K562 (cell line): ENCODE measurements around the gene ACAP2. TPM values are rescaled to one million over a fixed set of nuclear protein-coding genes. Genes with fewer than 3 reads are reported as not detected.

Source experiments
- ATAC-seq: fragments of 200-7000 bp; cut with Tn5 transposase; 3 replicates; pipeline ENCODE4 v1.9.1; 2020; ENCODE audit warnings: moderate library complexity
- BruUV-seq: library from RNA; stranded (reverse); fragments of 400-500 nt; replicated peaks from 2 replicates; lab custom pipeline; 2021; lab: Mats Ljungman, UMichigan
- CTCF ChIA-PET: fragments of 300-600 bp; formaldehyde crosslinking; extraction: SDS; loops from one replicate; lab custom pipeline; 2021; ENCODE audit warnings: low intra/inter-chr PET ratio; lab: Yijun Ruan, JAX
- POLR2A ChIA-PET: fragments of 300-600, 350-650 bp; sonication (Branson Sonifier 250); formaldehyde crosslinking; extraction: SDS; loops from one replicate; lab custom pipeline; 2021; ENCODE audit warnings: antibody characterized with exemption, inconsistent platforms; lab: Yijun Ruan, JAX
- DNase-seq, 4 experiments: peaks; one replicate each; pipeline versions ENCODE4 v3.0.0 to v3.0.0-alpha.2; 2011 to 2018; ENCODE audit warnings: low spot score in 3 of 4, mixed read lengths in 3 of 4; ENCODE audit errors: extremely low read depth in 1 of 4
- FAIRE-seq: peaks from 2 replicates; lab custom pipeline; 2011; peaks lifted over from hg19 to GRCh38; lab: Jason Lieb, UNC
- H2AFZ ChIP-seq: 2 replicates; pipeline ENCODE4 v1.6.0; 2011; ENCODE audit warnings: low read depth, low read length, control low read depth, inconsistent platforms
- H3K27ac ChIP-seq: fragments of 200-600 bp; 3 replicates; pipeline ENCODE4 v1.8.0; 2011; ENCODE audit warnings: low read depth, mild to moderate bottlenecking, control low read depth, inconsistent platforms, low read length, moderate library complexity, mixed read lengths; ENCODE audit errors: extremely low read depth
- H3K27me3 ChIP-seq, 2 experiments: fragments of 300-600 bp in 1 of 2; 2 replicates in 1 of 2; 3 replicates in 1 of 2; pipeline versions ENCODE4 v1.6.0 to v1.8.0; 2011; ENCODE audit warnings: inconsistent platforms in 2 of 2, low read length in 2 of 2, mild to moderate bottlenecking in 1 of 2, mixed read lengths in 1 of 2, moderate library complexity in 1 of 2; ENCODE audit not compliant: control insufficient read depth in 2 of 2, insufficient read depth in 2 of 2
- H3K36me3 ChIP-seq: fragments of 300-600 bp; 3 replicates; pipeline ENCODE4 v1.8.0; 2011; ENCODE audit warnings: mild to moderate bottlenecking, low read length, inconsistent platforms; ENCODE audit not compliant: control insufficient read depth, insufficient read depth
- H3K4me1 ChIP-seq, 2 experiments: fragments of 200-600 bp in 1 of 2; replicated peaks in 1 of 2; 2 replicates in 1 of 2; 3 replicates in 1 of 2; pipeline versions ENCODE4 v1.5.1 to v1.8.0; 2011; ENCODE audit warnings: inconsistent platforms in 2 of 2, low read length in 2 of 2, mild to moderate bottlenecking in 1 of 2, mixed read lengths in 1 of 2, moderate library complexity in 1 of 2; ENCODE audit not compliant: control insufficient read depth in 2 of 2, insufficient read depth in 2 of 2
- H3K4me2 ChIP-seq: 2 replicates; pipeline ENCODE4 v1.6.1; 2011; ENCODE audit warnings: low read length, control low read depth, inconsistent platforms, mixed read lengths; ENCODE audit not compliant: insufficient read depth
- H3K4me3 ChIP-seq: fragments of 200-600 bp; sonication (generic), shearing (Covaris generic); 2 replicates; pipeline ENCODE4 v1.5.1; 2016; ENCODE audit warnings: control low read depth, inconsistent platforms
- H3K79me2 ChIP-seq: fragments of 200-600 bp; 3 replicates; pipeline ENCODE4 v1.8.0; 2011; ENCODE audit warnings: low read length, inconsistent platforms; ENCODE audit not compliant: control insufficient read depth, insufficient read depth
- H3K9ac ChIP-seq, 2 experiments: 2 replicates each; pipeline versions ENCODE4 v1.6.0 to v1.6.1; 2011; ENCODE audit warnings: low read depth in 2 of 2, low read length in 2 of 2, control low read depth in 1 of 2, inconsistent platforms in 1 of 2, mild to moderate bottlenecking in 1 of 2, mixed read lengths in 1 of 2; ENCODE audit not compliant: insufficient read depth in 1 of 2
- H3K9me1 ChIP-seq: one replicate; pipeline ENCODE4 v1.6.0; 2011; ENCODE audit warnings: inconsistent platforms, mild to moderate bottlenecking, low read length, moderate library complexity; ENCODE audit not compliant: control insufficient read depth, insufficient read depth
- H3K9me3 ChIP-seq: replicated peaks from 2 replicates; pipeline ENCODE4 v1.5.1; 2011; ENCODE audit warnings: low read depth, low read length, inconsistent platforms; ENCODE audit not compliant: control insufficient read depth, insufficient read depth
- H4K20me1 ChIP-seq: replicated peaks from 2 replicates; pipeline ENCODE4 v1.6.1; 2011; ENCODE audit warnings: low read length, inconsistent platforms, mixed read lengths; ENCODE audit not compliant: control insufficient read depth, insufficient read depth
- CHD1 ChIP-seq: fragments of 200-600 bp; sonication (generic); IDR thresholded peaks from one replicate; pipeline ENCODE4 v1.6.1; 2012; ENCODE audit warnings: mild to moderate bottlenecking, moderate library complexity, low read length, inconsistent platforms
- CREB5 ChIP-seq: fragments of 250-450 bp; sonication (Bioruptor Pico); IDR thresholded peaks from 2 replicates; pipeline ENCODE4 v1.5.0; 2020; ENCODE audit warnings: mild to moderate bottlenecking
- FIP1L1 ChIP-seq: fragments of 200-400 bp; formaldehyde crosslinking; IDR thresholded peaks from 2 replicates; pipeline ENCODE4 v1.6.1; 2018; ENCODE audit warnings: mild to moderate bottlenecking, low read depth, low read length; ENCODE audit not compliant: poor library complexity, severe bottlenecking
- FOXO4 ChIP-seq: fragments of 450-650 bp; formaldehyde crosslinking; IDR thresholded peaks from 2 replicates; pipeline ENCODE4 v1.4.0; 2020; ENCODE audit warnings: mild to moderate bottlenecking, moderate library complexity
- FUS ChIP-seq: fragments of 200-400 bp; formaldehyde crosslinking; optimal IDR thresholded peaks from 2 replicates; pipeline ENCODE3; 2017; ENCODE audit warnings: low read depth, low read length
- HDAC3 ChIP-seq: fragments of 450-650 bp; IDR thresholded peaks from 2 replicates; pipeline ENCODE4 v1.6.1; 2018; ENCODE audit warnings: borderline replicate concordance, mild to moderate bottlenecking, moderate library complexity; ENCODE audit not compliant: partially characterized antibody
- PHF20 ChIP-seq: fragments of 450-650 bp; IDR thresholded peaks from 2 replicates; pipeline ENCODE4 v1.6.1; 2018; ENCODE audit not compliant: partially characterized antibody
- RAD51 ChIP-seq: fragments of 450-650 bp; IDR thresholded peaks from 2 replicates; pipeline ENCODE4 v1.7.1; 2016; ENCODE audit warnings: low read depth, mild to moderate bottlenecking, borderline replicate concordance
- RBM14 ChIP-seq: fragments of 200-400 bp; formaldehyde crosslinking; IDR thresholded peaks from 2 replicates; pipeline ENCODE4 v1.6.1; 2018; ENCODE audit warnings: low read depth, mild to moderate bottlenecking, low read length, moderate library complexity, borderline replicate concordance; ENCODE audit not compliant: insufficient read depth
- RBM22 ChIP-seq: fragments of 200-400 bp; formaldehyde crosslinking; IDR thresholded peaks from 2 replicates; pipeline ENCODE4 v1.6.1; 2018; ENCODE audit warnings: low read length, low read depth; ENCODE audit not compliant: poor library complexity, severe bottlenecking
- RFX5 ChIP-seq: IDR thresholded peaks from 2 replicates; pipeline ENCODE4 v1.6.1; 2011; ENCODE audit warnings: low read depth, mild to moderate bottlenecking, improper control_type of control experiment, low read length
- SIN3B ChIP-seq: fragments of 450-650 bp; IDR thresholded peaks from 2 replicates; pipeline ENCODE4 v1.6.1; 2017; ENCODE audit warnings: low read depth, mild to moderate bottlenecking, moderate library complexity
- SP1 ChIP-seq: sonication (generic); formaldehyde crosslinking; IDR thresholded peaks from 2 replicates; pipeline ENCODE4 v1.8.1; 2022; ENCODE audit warnings: mild to moderate bottlenecking, missing genetic modification reagents
- SUPT5H ChIP-seq: fragments of 450-650 bp; IDR thresholded peaks from 2 replicates; pipeline ENCODE4 v1.6.1; 2016
- TOE1 ChIP-seq, 2 experiments: fragments of 450-650 bp in 1 of 2; sonication (generic) in 1 of 2; formaldehyde crosslinking in 1 of 2; IDR thresholded peaks; 2 replicates each; pipeline versions ENCODE4 v1.7.1 to v1.8.0; 2016 to 2022; ENCODE audit warnings: borderline replicate concordance in 2 of 2, mild to moderate bottlenecking in 2 of 2, antibody characterized with exemption in 1 of 2, inconsistent platforms in 1 of 2, low read depth in 1 of 2, missing genetic modification reagents in 1 of 2, moderate library complexity in 1 of 2
- WGBS: fragments of 100-300 bp; shearing (Covaris generic); methylation state at CpG from one replicate; pipeline ENCODE4 v1.1.6; 2016; ENCODE audit warnings: low coverage, mixed read lengths; ENCODE audit not compliant: insufficient coverage; ENCODE audit errors: missing lambda C conversion rate; 5-methylcytosine and 5-hydroxymethylcytosine counted together
- in situ Hi-C: fragments of 300-500 bp; cut with MboI; formaldehyde crosslinking; loops from 4 replicates; pipeline ENCODE4 v1.15.0; 2018; ENCODE audit warnings: inconsistent platforms, mixed read lengths
- intact Hi-C: fragments of 100-400 bp; cut with micrococcal nuclease; formaldehyde crosslinking; loops from 2 replicates; pipeline ENCODE4 v1.14.2; 2022
- polyA plus RNA-seq, 8 experiments: library from polyadenylated mRNA; depleted of rRNA in 4 of 8; stranded (reverse) in 5 of 8; unstranded in 3 of 8; fragments of >200 nt; fragmentation: Nextera tagmentation in 2 of 8; fragmentation: Illumina TruSeq in 1 of 8; extraction: Ambion mirVana in 2 of 8; extraction: Trizol in 1 of 8; gene quantifications; 2 replicates each; pipeline versions ENCODE4 v1.2.1 to v1.2.3, GENCODE V29; 2011 to 2014; ENCODE audit warnings: inconsistent platforms in 1 of 8, missing spikeins in 1 of 8
- total RNA-seq, 7 experiments: library from RNA; depleted of rRNA in 6 of 7; stranded (reverse); fragments of >200 nt in 6 of 7; fragmentation: Illumina TruSeq in 2 of 7; extraction: Trizol in 2 of 7; gene quantifications; 2 replicates each; pipeline versions ENCODE4 v1.2.1 to v1.2.3, GENCODE V29; 2011 to 2021; ENCODE audit warnings: low replicate concordance in 1 of 7

ACAP2 gene
- total and polyA plus RNA-seq, 9 of the 15 experiments (the other 6 are each of a cell fraction or from before 2014, with no cell fraction given) = 10.6 to 52.7 (median 34.4) TPM

- no peak for TF ChIP-seq RFX5
- TF ChIP-seq, all 486 proteins: peak for 117
Observed at GRCh38 chr3:195271410-195272243, 171.2 kb downstream of the ACAP2 start (continued).

GRCh38 chr3:195270817-195271409 lies 171.9 kb downstream of the ACAP2 start, which contains the start of gene XXYLT1:
XXYLT1 (minus strand) TSS chr3:195271159; CDS start chr3:195271058, 101 bp downstream.
- Histone ChIP-seq H3K9me3 (no peaks in the 10 kb centered on the region), H3K9me1 (no peaks in the 10 kb centered on the region), H4K20me1 (peaks cover 5% of the 10 kb centered on the region; the same call in 1 of the 2 replicates), H3K9ac (peak within 1 kb of the TSS; percentile 70 to 96), H3K4me1 (peaks cover 19 to 22% of the 10 kb centered on the region in 2 experiments), H3K79me2 (peaks cover 33% of the 10 kb centered on the region), H3K4me2 (peak within 1 kb of the TSS; percentile 77), H3K27ac (peak within 1 kb of the TSS; percentile 66), H3K4me3 (peak within 1 kb of the TSS; percentile 57), H3K27me3 (no peaks in the 10 kb centered on the region), H3K36me3 (peaks cover 26% of the 10 kb centered on the region; the same call in 2 of the 3 replicates), H2AFZ (peak within 1 kb of the TSS; percentile 88)
- in situ Hi-C loops = loop anchor here (5.0 kb wide), 1 partner anchor 251 kb away; no protein-coding TSS in a partner anchor
- no TSS peak for BruUV-seq
- FAIRE-seq (no peak), ATAC-seq (peak; percentile 93), DNase-seq (peak; percentile 92 to 93 (median 92))
- CTCF ChIA-PET = interaction anchor here (0.7 to 2.8 kb wide), 6 partner anchors 248 to 580 kb away, joined by 3 to 112 read pairs (median 5); no protein-coding TSS in a partner anchor
- intact Hi-C loops = loop anchor here (1.0 to 10.0 kb wide), 5 partner anchors 172 to 434 kb away; partner anchors contain the start of genes ACAP2 and PPP1R2
- WGBS = 1% methylated on average over 41 of the region's 75 CpGs
- POLR2A ChIA-PET = interaction anchor here (0.5 to 1.6 kb wide), 13 partner anchors 10 to 821 kb away, joined by 3 to 7 read pairs (median 4); no protein-coding TSS in a partner anchor
- TF ChIP-seq HDAC3 (no peak), PHF20 (peak; percentile 12), RBM14 (0 out of 2 replicates have a peak, but pooled peaks have one; percentile 27), TOE1 (IDR thresholded peaks at IDR 0.05; ENCODE audit: borderline replicate concordance) (peak; percentile 88; the same call in 1 of the 2 replicates), TOE1 (CRISPR knock-in tag; IDR thresholded peaks at IDR 0.05; ENCODE audit: borderline replicate concordance, low read depth) (no peak), SIN3B (peak; percentile 97), SP1 (CRISPR knock-in tag) (peak; percentile 72), CREB5 (CRISPR knock-in tag) (no peak), FIP1L1 (peak; percentile 36), RBM22 (peak; percentile 61), CHD1 (no peak), FOXO4 (CRISPR knock-in tag) (no peak), SUPT5H (peak; percentile 54; the same call in 1 of the 2 replicates), RAD51 (no peak), FUS (peak; percentile 17)
